Activated naive CD8-positive, alpha-beta T cell treated with anti-CD3 and anti-CD28 coated beads for 36 hours (primary cell): ENCODE data around the gene RAPGEF1. TPM values are rescaled to one million over a fixed set of nuclear protein-coding genes. Genes with fewer than 3 reads are reported as not detected.
"Not testable (repeated sequence)": the region's sequence is repeated elsewhere in the genome, so short reads cannot be mapped to it uniquely, and the experiment has no call there.

Experiments
- DNase-seq: peaks from one replicate; pipeline ENCODE4 v3.0.0; 2021
- H3K27ac Mint-ChIP-seq: one replicate; pipeline ENCODE4 v1.8.0; 2022; ENCODE audit warnings: mild to moderate bottlenecking, moderate library complexity, mixed read lengths
- H3K27me3 Mint-ChIP-seq: one replicate; pipeline ENCODE4 v1.8.0; 2022; ENCODE audit warnings: mild to moderate bottlenecking, mixed read lengths
- H3K36me3 Mint-ChIP-seq: one replicate; pipeline ENCODE4 v1.8.0; 2021; ENCODE audit warnings: mild to moderate bottlenecking, mixed read lengths
- H3K4me1 Mint-ChIP-seq: one replicate; pipeline ENCODE4 v1.8.0; 2021; ENCODE audit warnings: mixed read lengths
- H3K4me3 Mint-ChIP-seq: one replicate; pipeline ENCODE4 v1.8.0; 2022; ENCODE audit warnings: mild to moderate bottlenecking, moderate library complexity, mixed read lengths
- H3K9me3 Mint-ChIP-seq: one replicate; pipeline ENCODE4 v1.8.0; 2022; ENCODE audit warnings: mixed read lengths
- total RNA-seq, 2 experiments: library from RNA; stranded (reverse); gene quantifications; one replicate each; pipeline ENCODE4 v1.2.3, GENCODE V29; 2021

RAPGEF1 gene
- total RNA-seq, 2 experiments from 2014 or later = 82.3 to 89.0 TPM

GRCh38 chr9:131557855-131558548 lies 181.9 kb downstream of the RAPGEF1 start:
- no peak overlapping the region for H3K27ac Mint-ChIP-seq
- H3K27me3 Mint-ChIP-seq = peaks cover 32% of the 10 kb centered on the region
- H3K4me3 Mint-ChIP-seq = no peak overlapping the region
- H3K9me3 Mint-ChIP-seq = no peaks in the 10 kb centered on the region
- peaks cover 3% of the 10 kb centered on the region for H3K4me1 Mint-ChIP-seq
- DNase-seq = no peak
- H3K36me3 Mint-ChIP-seq = peaks cover 4% of the 10 kb centered on the region

DNA sequence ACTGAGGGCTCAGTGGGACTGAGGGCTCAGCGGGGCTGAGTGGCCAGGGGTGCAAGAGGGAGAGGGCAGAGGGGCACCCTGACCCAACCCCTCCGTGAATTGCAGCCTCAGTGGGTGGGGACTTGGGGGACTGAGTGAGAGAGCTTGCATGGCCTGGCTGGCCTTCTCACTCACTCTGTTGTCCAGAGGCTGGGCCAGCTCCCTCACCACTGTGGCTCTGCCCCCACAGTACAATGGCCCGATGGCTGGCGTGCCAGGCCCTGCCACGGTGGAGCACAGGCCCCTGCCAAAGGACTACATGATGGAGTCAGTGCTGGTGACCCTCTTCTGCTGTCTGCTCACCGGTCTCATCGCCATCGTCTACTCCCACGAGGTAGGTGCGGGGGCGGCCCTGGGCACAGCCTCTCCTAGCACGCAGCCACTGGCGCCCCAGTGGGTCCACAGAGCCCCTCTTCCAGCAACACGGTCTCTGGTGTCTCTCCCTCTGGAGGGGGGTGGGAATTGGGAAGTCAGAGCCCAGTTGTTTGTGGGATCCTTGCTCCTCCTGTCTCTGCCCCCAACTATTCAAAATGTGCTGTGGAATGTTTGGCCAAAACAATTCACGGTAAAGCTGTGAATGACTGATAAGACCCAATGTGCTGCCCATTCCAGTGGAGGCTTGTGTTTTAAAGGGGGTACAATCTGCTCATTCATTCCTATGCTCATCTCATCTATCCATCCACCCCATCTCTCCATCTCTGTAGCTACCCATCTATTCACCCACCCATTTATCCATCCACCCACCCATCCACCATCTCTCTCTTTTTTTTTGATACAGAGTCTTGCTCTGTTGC lies 183.8 kb downstream of the RAPGEF1 start:
- Mint-ChIP-seq H3K4me1 (peaks cover 3% of the 10 kb centered on the region), H3K27me3 (peaks cover 37% of the 10 kb centered on the region), H3K4me3 (no peak overlapping the region), H3K9me3 (no peaks in the 10 kb centered on the region), H3K36me3 (no peaks in the 10 kb centered on the region), H3K27ac (no peak overlapping the region)
- no peak for DNase-seq

- peaks cover 45% of the 10 kb centered on the region for H3K27me3 Mint-ChIP-seq
- peaks cover 3% of the 10 kb centered on the region for H3K4me1 Mint-ChIP-seq
- peak overlapping the region; percentile 29 for H3K4me3 Mint-ChIP-seq
- no peak for DNase-seq
- H3K36me3 Mint-ChIP-seq = no peaks in the 10 kb centered on the region
- no peak overlapping the region for H3K27ac Mint-ChIP-seq
- no peaks in the 10 kb centered on the region for H3K9me3 Mint-ChIP-seq
Measured at GRCh38 chr9:131554843-131555351, 185.0 kb downstream of the RAPGEF1 start.

DNA sequence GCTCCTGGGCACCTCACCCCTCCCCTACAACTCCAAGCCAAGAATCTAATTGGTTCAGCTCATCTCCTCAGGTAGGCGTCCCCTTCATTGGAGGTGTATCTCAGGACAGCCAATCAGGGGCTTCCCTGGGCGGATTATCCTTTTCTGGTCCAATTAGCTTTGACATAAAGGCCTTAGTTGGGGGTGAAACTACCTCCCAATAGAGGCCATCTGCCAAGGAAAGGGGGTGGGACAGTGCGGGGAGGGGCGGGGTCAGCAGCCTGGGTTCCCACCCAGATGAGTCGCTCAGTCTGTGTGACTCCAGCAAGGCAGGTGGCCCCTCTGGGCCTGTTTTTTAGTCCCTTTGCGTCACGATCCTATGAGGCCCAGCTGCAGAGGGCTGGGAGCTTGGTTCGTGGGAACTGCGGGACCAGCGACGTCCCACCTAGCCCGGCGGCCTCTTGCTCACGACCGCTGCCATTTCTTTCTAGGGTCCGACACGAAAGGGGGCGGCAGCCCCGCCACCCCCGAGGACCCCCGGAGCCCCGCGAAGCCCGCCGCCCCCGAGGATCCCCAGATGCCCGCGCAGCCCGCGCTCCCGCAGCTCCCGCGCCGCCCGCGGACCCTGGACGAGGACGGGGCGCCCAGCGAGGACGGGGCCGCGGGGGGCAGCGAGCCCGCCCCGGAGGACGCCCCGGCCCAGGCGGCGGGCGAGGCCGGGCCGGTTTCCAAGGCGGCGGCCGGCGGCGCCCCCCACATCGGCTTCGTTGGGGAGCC lies 185.6 kb downstream of the RAPGEF1 start:
- Mint-ChIP-seq H3K27me3 (peaks cover 52% of the 10 kb centered on the region), H3K4me3 (no peak overlapping the region), H3K36me3 (no peaks in the 10 kb centered on the region)

GRCh38 chr9:131552030-131552429 lies 187.8 kb downstream of the RAPGEF1 start:
- Mint-ChIP-seq H3K9me3 (peaks cover 12% of the 10 kb centered on the region), H3K27me3 (peaks cover 74% of the 10 kb centered on the region), H3K4me1 (peaks cover 9% of the 10 kb centered on the region), H3K27ac (no peak overlapping the region), H3K4me3 (no peak overlapping the region), H3K36me3 (peaks cover 15% of the 10 kb centered on the region)
- no peak for DNase-seq

More for the DNA sequence above, 185.6 kb downstream of the RAPGEF1 start:
- no peaks in the 10 kb centered on the region for H3K9me3 Mint-ChIP-seq
- H3K27ac Mint-ChIP-seq = no peak overlapping the region
- peaks cover 3% of the 10 kb centered on the region for H3K4me1 Mint-ChIP-seq
- DNase-seq = no peak

- H3K36me3 Mint-ChIP-seq = peaks cover 15% of the 10 kb centered on the region
- H3K27ac Mint-ChIP-seq, H3K4me1 Mint-ChIP-seq, H3K4me3 Mint-ChIP-seq, DNase-seq: not testable (repeated sequence)
- peaks cover 12% of the 10 kb centered on the region for H3K9me3 Mint-ChIP-seq
- H3K27me3 Mint-ChIP-seq = peaks cover 76% of the 10 kb centered on the region
Measured at GRCh38 chr9:131550465-131550864, 189.4 kb downstream of the RAPGEF1 start.

DNA sequence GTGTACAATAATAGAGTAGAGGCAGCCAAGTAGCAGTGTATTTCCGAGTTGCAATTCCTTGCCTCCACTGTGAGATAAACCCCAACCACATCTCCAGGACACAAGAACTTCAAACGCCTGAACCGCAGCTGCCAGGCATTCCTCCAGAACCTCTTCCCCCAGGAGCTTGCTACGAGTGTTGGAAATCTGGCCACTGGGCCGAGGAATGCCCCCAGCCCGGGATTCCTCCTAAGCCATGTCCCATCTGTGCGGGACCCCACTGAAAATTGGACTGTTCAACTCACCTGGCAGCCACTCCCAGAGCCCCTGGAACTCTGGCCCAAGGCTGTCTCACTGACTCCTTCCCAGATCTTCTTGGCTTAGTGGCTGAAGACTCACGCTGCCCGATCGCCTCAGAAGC lies 190.7 kb downstream of the RAPGEF1 start:
- not testable (repeated sequence) for DNase-seq, H3K4me1 Mint-ChIP-seq, H3K27ac Mint-ChIP-seq, H3K4me3 Mint-ChIP-seq
- peaks cover 17% of the 10 kb centered on the region for H3K36me3 Mint-ChIP-seq
- peaks cover 19% of the 10 kb centered on the region for H3K9me3 Mint-ChIP-seq
- peaks cover 77% of the 10 kb centered on the region for H3K27me3 Mint-ChIP-seq

DNA sequence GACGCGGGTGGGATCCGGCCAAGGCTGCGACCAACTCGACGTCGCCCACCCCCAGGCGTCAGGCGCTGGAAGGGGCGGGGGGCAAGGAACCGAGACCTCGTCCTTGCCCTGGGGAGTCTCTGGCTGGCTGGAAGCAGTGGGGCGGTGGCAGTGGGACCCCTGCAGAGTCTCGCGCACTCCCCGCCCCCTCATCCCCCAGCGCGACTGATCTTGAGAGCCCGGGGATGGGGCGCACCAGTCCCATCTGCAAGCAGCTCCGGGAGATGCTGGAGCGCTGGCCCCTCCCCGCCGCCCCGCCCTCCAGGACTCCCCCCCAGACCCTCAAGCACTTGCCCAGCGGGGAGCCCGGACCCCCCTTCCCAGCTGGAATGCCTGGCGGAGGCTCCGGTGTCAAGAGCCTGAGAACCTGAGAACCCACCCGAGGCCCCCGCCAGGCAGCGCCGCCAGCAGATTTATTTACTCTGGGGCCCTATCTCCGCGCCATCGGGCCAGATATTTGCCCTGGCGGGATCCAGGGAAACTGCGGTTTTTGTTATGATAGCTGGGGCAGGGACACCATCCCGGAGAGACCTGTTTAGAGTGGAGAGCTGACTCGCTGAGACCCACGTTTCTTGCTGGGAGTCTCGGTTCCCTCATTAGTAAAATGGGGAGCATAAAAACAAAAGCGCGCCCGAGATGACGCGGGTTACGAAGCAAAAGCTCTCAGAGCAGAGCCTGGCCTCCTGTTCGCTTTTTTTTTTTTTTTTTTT lies 193.4 kb downstream of the RAPGEF1 start:
- no peak for DNase-seq
- peaks cover 6% of the 10 kb centered on the region for H3K4me1 Mint-ChIP-seq
- no peak overlapping the region for H3K27ac Mint-ChIP-seq
- H3K4me3 Mint-ChIP-seq = peak overlapping the region; percentile 68
- H3K9me3 Mint-ChIP-seq = peaks cover 34% of the 10 kb centered on the region
- H3K27me3 Mint-ChIP-seq = peaks cover 65% of the 10 kb centered on the region
- peaks cover 17% of the 10 kb centered on the region for H3K36me3 Mint-ChIP-seq

GRCh38 chr9:131545786-131546335 lies 194.0 kb downstream of the RAPGEF1 start:
- Mint-ChIP-seq H3K4me3 (peak overlapping the region; percentile 58), H3K9me3 (peaks cover 34% of the 10 kb centered on the region), H3K27ac (no peak overlapping the region), H3K27me3 (peaks cover 60% of the 10 kb centered on the region), H3K36me3 (peaks cover 17% of the 10 kb centered on the region), H3K4me1 (peaks cover 6% of the 10 kb centered on the region)
- no peak for DNase-seq

DNA sequence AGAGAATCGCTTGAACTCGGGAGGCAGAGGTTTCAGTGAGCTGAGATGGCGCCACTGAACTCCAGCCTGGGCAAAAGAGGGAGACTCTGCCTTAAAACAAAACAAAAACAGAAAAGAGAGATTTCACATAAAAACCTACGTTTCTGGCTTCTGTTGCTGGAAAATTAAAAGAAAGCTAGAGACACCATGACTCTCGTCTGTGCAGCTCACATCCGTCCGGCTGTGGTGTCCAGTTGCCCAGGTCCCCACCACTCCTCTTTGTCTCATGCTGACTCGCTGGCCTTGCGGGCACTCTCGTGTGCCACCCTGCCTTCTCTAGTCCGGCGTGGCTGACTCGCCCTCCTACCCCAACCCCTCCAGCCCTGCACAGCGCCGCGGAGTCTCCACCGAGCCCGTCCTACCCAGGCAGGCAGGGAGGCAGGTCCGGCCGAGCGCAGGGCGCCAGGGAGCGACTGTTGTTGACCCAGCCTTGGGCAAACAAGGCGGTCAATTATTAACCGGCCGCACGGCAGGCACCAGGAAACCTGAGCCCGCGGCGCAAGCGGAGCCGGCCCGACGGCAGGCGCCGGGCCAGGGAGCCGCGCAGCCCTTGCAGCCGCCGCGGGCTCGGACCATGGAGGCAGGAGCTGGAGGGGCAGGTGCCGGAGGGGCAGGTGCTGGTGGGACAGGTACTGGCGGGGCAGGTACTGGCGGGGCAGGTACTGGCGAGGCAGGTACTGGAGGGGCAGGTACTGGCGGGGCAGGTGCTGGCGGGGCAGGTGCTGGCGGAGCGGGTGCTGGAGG lies 194.7 kb downstream of the RAPGEF1 start, which contains the start of gene PRRT1B:
TSS of gene PRRT1B (plus strand) at position 521 of the 783 bp plus-strand sequence. CDS start at position 614, 93 bp downstream.
- Mint-ChIP-seq H3K4me1 (peaks cover 9% of the 10 kb centered on the region), H3K9me3 (peaks cover 34% of the 10 kb centered on the region), H3K4me3 (peak within 1 kb of the TSS; percentile 58), H3K27ac (no peak within 1 kb of the TSS), H3K27me3 (peaks cover 56% of the 10 kb centered on the region), H3K36me3 (peaks cover 17% of the 10 kb centered on the region)
- DNase-seq = no peak

GRCh38 chr9:131543141-131543540 lies 196.7 kb downstream of the RAPGEF1 start:
- Mint-ChIP-seq H3K4me3 (no peak overlapping the region), H3K4me1 (peaks cover 16% of the 10 kb centered on the region), H3K36me3 (peaks cover 9% of the 10 kb centered on the region), H3K27me3 (peaks cover 35% of the 10 kb centered on the region), H3K9me3 (peaks cover 25% of the 10 kb centered on the region), H3K27ac (no peak overlapping the region)
- DNase-seq = no peak

DNA sequence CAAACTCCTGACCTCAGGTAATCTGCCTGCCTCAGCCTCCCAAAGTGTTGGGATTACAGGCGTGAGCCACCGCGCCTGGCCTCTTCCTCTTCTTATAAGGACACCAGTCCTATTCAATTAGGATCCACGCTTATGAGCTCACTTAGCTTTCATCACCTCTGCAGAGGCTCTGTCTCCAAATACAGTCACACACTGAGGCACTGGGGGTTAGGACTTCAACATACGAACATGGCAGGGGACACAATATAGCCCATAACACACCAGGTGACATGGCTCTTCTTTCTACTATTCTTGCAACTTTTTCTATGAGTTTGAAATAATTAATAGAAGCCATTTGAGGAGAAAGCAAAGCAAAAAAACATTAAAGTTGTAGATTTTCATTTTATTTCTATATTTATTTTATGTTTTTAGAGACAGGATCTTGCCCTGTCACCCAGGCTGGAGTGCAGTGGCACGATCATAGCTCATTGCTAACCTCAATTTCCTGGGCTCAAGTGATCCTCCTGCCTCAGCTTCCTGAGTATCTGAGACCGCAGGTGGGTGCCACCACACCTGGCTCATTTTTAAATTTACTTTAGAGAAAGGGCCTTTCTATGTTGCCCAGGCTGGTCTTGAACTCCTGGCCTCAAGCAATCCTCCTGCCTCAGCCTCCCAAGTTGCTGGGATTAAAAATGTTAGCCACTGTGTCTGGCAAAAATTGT lies 200.5 kb downstream of the RAPGEF1 start:
- Mint-ChIP-seq H3K9me3 (peaks cover 16% of the 10 kb centered on the region), H3K4me1 (peaks cover 17% of the 10 kb centered on the region), H3K27ac (no peak overlapping the region), H3K4me3 (no peak overlapping the region), H3K36me3 (no peaks in the 10 kb centered on the region), H3K27me3 (no peaks in the 10 kb centered on the region)
- no peak for DNase-seq

GRCh38 chr9:131537946-131538345 lies 201.9 kb downstream of the RAPGEF1 start:
- H3K27ac Mint-ChIP-seq = no peak overlapping the region
- H3K4me3 Mint-ChIP-seq = no peak overlapping the region
- H3K36me3 Mint-ChIP-seq = no peaks in the 10 kb centered on the region
- H3K9me3 Mint-ChIP-seq = peaks cover 4% of the 10 kb centered on the region
- H3K4me1 Mint-ChIP-seq = peaks cover 18% of the 10 kb centered on the region
- no peak for DNase-seq
- H3K27me3 Mint-ChIP-seq = no peaks in the 10 kb centered on the region
